Ramos (cell line): ENCODE results near the gene RPL7L1.

ENCODE experiments used
- in situ Hi-C: fragments of 300-500 bp; cut with MboI; formaldehyde crosslinking; loops from one replicate; pipeline ENCODE4 v1.14.3; 2022; ENCODE audit warnings: low sequenced_read_pairs; ENCODE audit not compliant: unreplicated experiment

RPL7L1 gene

DNA sequence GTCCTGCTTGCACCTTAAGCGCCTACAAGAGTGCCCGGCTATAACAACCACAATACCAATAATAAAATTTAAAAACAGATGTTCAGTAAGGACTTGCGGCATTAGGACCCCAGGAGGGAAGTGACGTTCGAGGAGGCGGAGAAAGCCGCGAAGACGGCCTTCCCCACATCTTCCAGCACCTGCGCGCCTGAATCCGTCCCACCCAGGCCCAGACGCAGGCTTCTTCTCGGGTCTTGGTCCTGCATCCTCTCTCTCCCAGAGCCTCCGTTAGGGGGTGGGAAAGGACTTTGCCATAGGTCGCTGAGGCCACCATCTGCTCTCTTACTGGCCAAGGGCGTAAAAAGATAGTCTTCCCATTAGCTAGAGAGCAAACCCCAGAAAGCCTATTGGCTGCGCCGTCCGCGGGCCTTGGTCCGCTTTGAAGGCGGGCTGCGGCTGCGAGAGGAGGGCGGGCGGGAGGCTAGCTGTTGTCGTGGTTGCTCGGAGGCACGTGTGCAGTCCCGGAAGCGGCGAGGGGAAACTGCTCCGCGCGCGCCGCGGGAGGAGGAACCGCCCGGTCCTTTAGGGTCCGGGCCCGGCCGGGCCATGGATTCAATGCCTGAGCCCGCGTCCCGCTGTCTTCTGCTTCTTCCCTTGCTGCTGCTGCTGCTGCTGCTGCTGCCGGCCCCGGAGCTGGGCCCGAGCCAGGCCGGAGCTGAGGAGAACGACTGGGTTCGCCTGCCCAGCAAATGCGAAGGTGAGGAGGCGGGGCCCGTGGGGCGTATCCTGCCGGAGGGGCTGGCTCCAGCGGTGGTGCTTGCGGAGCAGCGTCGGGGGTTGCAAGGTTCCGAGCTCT is 49.8 kb downstream of the RPL7L1 start, which contains the start of gene CNPY3:
Gene CNPY3 (plus strand): TSS at position 495 of the 835 bp plus-strand sequence. CDS start 91 bp downstream, at position 586.
- in situ Hi-C loops = no loop called here

DNA sequence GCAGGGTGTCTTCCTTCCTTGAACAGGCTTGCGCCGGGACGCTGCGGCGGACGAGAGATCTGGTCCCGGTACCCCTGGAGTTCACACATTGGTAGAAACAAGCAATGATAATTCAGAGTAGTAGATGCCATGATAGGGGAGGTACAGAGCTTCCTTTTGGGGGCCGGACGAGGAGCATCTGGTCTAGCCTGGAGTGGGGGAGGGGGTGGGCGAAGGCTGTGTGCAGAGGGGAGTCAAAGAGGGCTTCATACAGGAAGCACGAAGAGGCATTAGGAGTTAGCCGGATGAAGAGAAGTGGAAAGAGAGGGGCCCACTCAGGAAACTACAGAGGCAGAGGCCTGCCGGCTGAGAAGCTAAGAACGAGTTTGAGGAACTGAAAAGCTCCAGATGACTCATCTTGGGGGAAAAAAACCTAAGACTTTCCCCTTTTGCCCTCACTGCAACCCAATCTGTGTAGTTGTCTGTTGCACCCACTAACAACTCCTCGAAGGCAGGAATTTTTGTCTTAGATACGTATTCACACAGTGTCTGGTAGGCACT is 50.5 kb downstream of the RPL7L1 start:
- in situ Hi-C loops = no loop called here

DNA sequence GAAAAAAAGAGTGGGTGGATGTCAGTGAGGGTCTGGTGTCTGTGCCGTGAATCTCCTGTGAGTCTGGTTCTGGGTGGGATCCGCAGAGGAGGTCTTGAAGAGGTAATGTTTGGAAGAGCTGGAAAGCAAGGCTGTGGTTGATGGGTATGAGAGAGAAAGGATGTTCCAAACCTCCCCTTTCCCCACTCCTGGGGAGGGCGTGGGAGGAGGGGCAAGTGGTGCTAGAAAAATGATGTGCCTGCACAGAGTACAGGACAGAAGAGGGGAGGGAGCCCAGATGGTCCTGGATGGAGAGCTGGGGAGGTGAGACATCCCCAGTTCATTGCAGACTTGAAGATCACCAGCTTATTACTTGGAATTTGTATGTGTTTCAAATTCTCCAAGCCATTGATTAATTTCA is 53.0 kb downstream of the RPL7L1 start:
- in situ Hi-C loops = no loop called here

DNA sequence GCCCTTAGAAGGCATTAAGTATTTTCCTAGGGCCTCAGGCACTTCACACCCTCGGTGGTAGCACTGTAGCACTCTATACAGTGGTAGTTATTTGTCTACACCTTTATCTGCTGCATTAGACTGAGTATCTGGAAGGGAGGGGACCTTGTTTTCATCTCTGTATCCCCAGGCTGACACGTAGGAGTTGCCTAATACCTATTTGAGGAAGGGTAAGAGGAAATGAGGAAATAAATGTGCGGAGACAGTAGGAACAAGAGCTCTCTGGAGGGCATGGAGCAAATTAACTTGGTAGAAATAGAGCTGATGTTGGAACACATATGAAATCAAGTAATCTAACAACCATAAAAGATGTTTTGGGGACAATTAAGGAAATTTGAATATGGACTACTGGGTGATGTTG is 53.8 kb downstream of the RPL7L1 start:
- in situ Hi-C loops = no loop called here

DNA sequence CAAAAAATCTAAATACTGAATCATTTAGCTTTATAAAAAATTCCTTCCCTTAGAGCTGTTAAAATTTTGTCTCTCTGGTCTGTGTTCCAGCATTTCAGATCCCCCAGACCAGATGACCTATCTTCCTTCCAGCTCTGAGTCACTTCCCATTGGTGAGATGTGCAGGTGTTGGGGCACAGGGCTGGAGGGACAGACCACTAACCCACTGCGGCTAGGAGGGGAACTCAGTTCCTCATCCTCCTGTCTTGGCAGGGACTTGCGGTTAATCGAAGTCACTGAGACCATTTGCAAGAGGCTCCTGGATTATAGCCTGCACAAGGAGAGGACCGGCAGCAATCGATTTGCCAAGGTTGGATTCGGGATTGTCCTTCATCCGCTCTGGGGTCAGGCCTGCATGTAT is 55.9 kb downstream of the RPL7L1 start:
- in situ Hi-C loops = no loop called here

DNA sequence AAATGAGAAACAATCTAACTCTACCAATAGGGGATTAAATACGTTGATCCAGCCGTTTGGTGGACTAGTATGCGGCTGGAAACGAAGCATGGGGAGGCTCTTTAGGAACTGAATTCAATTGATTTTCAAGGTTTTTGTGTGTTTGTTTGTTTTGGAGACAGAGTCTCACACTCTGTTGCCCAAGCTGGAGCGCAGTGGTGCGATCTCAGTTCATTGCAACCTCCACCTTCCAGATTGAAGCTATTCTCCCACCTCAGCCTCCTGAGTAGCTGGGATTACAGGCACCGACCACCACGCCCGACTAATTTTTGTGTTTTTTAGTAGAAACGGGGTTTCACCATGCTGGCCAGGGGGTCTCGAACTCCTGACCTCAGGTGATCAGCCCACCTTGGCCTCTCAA is 57.0 kb downstream of the RPL7L1 start:
- in situ Hi-C loops = no loop called here

DNA sequence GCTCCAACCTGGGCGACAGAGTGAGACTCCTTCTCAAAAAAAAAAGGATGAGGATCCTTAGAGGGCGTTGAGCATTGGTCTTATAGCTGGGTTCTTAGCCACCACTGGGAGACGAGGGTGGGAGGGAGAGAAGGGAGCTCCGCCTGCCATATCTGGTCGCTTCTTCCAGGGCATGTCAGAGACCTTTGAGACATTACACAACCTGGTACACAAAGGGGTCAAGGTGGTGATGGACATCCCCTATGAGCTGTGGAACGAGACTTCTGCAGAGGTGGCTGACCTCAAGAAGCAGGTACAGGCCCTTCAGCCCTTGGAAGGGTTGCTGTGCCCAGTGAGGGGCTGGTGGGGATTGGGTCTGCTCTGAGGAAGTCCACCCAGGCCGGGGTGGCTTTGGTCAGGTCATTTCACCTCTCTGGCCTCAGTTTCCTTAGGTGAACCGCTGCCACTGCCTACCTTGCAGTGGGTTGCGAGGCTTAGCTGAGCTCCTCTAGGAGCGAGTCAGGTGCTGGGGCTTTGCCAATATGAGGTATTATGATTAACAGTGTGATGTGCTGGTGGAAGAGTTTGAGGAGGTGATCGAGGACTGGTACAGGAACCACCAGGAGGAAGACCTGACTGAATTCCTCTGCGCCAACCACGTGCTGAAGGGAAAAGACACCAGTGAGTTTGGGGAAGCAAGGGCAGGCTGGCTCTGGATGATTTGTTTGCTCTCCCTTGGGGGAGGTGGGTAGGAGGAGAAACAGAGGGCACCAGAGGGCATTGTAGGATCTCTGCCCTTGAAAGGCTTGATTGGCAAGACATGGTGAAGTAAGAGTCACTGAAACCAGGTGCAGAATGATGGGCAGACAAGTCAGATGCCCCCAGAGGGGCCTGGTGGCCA is 58.4 kb downstream of the RPL7L1 start:
- in situ Hi-C loops = no loop called here

DNA sequence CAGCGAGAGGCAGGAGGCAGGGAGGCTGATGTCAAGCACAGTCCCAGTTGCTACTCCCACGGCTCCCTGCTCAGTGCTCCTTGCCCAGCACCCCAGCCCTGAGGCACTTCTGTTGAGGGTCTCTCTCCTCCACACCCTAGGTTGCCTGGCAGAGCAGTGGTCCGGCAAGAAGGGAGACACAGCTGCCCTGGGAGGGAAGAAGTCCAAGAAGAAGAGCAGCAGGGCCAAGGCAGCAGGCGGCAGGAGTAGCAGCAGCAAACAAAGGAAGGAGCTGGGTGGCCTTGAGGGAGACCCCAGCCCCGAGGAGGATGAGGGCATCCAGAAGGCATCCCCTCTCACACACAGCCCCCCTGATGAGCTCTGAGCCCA is 59.0 kb downstream of the RPL7L1 start:
- in situ Hi-C loops = no loop called here

DNA sequence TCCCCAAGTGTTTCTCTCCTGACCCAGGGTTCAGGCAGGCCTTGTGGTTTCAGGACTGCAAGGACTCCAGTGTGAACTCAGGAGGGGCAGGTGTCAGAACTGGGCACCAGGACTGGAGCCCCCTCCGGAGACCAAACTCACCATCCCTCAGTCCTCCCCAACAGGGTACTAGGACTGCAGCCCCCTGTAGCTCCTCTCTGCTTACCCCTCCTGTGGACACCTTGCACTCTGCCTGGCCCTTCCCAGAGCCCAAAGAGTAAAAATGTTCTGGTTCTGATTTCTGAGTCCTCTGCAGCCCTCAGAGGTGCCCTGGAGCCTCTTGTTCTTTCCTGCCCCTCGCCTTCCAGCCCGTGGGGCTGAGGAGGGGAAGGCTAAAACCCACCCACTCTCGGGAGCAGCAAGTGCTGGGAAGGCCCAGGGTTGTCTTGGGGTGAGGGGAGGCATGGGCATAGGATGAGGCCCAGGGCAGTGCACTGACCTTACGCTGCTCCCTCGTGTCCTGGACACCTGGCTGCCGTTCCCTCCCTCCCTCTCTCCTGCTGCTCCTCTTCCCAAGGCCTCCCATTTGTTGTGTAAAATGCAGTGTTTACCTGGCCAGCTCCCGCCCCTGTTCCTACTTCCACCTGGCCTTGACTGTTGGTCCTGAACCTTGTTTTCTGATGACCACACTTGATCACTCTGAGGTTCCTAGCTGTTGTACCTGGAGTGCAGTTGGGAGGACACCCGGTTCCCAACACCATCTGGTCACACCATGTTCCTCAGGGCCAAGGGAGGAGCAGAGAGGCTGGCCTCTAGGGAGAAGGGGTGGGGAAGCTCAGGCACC is 59.8 kb downstream of the RPL7L1 start:
- in situ Hi-C loops = no loop called here
